NOMO-1 (cell line): ENCODE results near the gene MRRF.

ENCODE experiments used
- DNase-seq, 2 experiments: peaks; one replicate each; lab custom pipeline; 2025; ENCODE audit not compliant: unreplicated experiment in 2 of 2; lab: John Stamatoyannopoulos, UW

MRRF gene

DNA sequence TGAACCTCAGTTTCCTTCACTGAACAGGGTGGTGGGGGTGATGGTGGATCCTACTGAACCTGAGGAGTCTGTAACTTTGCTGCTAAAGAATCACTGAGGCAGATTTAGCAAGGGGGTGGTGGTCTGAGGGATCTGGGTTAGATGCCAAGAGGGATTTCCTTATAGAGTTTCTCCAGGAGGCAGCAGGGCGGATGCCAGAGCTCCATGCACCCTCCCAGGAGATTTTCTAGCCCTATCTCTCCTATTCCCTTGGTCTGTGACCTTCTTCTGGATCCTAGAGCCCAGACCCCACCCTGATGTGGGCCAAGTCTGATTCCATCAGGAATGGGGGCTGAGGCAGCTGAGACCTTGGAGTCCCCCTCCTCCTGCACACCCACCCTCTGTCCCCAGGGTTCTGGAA, 112.1 kb downstream of the MRRF start:
- DNase-seq: no peak

- no peak for DNase-seq
These were observed 112.8 kb downstream of the MRRF start for GRCh38 chr9:122377241-122378164.

- DNase-seq: no peak
These were observed 113.6 kb downstream of the MRRF start for GRCh38 chr9:122378236-122378635.

DNA sequence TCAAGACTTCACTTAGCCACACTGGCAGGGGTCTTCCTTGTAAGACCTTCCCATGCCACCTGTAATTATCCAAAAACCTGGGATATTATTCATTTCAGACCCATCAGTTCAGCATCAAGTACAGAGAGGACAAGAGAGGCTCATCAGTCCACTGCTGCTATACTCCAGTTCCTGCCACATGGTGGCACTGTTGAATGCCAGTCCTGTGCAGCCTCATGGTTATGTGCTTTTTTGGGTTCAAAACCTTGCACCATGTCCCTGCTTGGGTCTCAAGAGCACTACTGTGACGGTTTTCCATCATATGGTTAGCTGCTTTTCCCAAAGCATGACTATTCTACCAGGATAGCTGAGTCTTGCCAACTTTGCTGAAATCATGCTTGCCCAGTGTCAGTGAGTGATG, 114.7 kb downstream of the MRRF start:
- DNase-seq: no peak

DNA sequence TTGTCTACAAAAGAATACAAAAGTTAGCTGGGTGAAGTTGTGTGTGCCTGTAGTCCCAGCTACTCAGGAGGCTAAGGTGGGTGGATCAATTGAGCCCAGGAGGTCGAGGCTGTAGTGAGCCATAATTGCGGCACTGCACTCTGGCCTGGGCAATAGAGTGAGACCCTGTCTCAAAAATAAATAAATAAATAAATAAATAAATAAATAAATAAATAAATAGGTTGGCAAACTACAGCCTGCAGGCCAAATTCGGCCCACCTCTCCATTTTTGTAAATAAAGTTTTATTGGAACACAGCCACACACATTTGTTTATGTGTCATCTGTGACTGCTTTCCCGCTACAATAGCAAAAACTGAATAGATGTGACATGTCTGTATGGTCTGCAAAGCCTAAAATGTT, 115.6 kb downstream of the MRRF start:
- no peak for DNase-seq
